DOHH2 (cell line): ENCODE measurements around the gene COA7.
"Not testable (repeated sequence)": the region's sequence is repeated elsewhere in the genome, so short reads cannot be mapped to it uniquely, and the experiment has no call there.

Source experiments
- H3F3A ChIP-seq: fragments of 200-600 bp; sonication (generic), shearing (Covaris generic); 2 replicates; pipeline ENCODE4 v1.6.0; 2016; ENCODE audit warnings: antibody characterized with exemption, mild to moderate bottlenecking; ENCODE audit not compliant: control insufficient read depth, insufficient read depth
- H3K27ac ChIP-seq: fragments of 200-600 bp; sonication (generic); 2 replicates; pipeline ENCODE4 v1.5.1; 2014; ENCODE audit warnings: low read depth, mild to moderate bottlenecking, low read length, moderate library complexity
- H3K27me3 ChIP-seq: fragments of 200-600 bp; sonication (generic); 2 replicates; pipeline ENCODE4 v1.6.1; 2014; ENCODE audit warnings: mild to moderate bottlenecking, low read length, mixed read lengths; ENCODE audit not compliant: control insufficient read depth
- H3K36me3 ChIP-seq: fragments of 200-600 bp; sonication (generic); 2 replicates; pipeline ENCODE4 v1.6.1; 2014; ENCODE audit warnings: mild to moderate bottlenecking, low read length, moderate library complexity, mixed read lengths; ENCODE audit not compliant: control insufficient read depth
- H3K4me1 ChIP-seq: fragments of 200-600 bp; sonication (generic); 2 replicates; pipeline ENCODE4 v1.6.1; 2014; ENCODE audit warnings: mild to moderate bottlenecking, low read length, mixed read lengths; ENCODE audit not compliant: control insufficient read depth
- H3K4me2 ChIP-seq: fragments of 200-600 bp; sonication (generic); 2 replicates; pipeline ENCODE4 v1.6.0; 2014; ENCODE audit warnings: mild to moderate bottlenecking, low read length, moderate library complexity
- H3K4me3 ChIP-seq: fragments of 200-600 bp; sonication (generic); 2 replicates; pipeline ENCODE4 v1.5.1; 2014; ENCODE audit warnings: mild to moderate bottlenecking, low read length, mixed read lengths
- H3K79me2 ChIP-seq: fragments of 200-600 bp; sonication (generic); 2 replicates; pipeline ENCODE4 v1.6.1; 2014; ENCODE audit warnings: mild to moderate bottlenecking, low read length, mixed read lengths; ENCODE audit not compliant: control insufficient read depth
- H3K9me2 ChIP-seq: fragments of 200-600 bp; sonication (generic); replicated peaks from 2 replicates; pipeline ENCODE4 v1.6.1; 2014; ENCODE audit warnings: mild to moderate bottlenecking, low read length, mixed read lengths; ENCODE audit not compliant: control insufficient read depth
- H3K9me3 ChIP-seq: fragments of 200-600 bp; sonication (generic); 2 replicates; pipeline ENCODE4 v1.6.1; 2014; ENCODE audit warnings: antibody characterized with exemption, low read length, mixed read lengths; ENCODE audit not compliant: control insufficient read depth, insufficient read depth
- H4K20me1 ChIP-seq: fragments of 200-600 bp; sonication (generic); 2 replicates; pipeline ENCODE4 v1.6.0; 2014; ENCODE audit warnings: low read depth, mild to moderate bottlenecking, antibody characterized with exemption, low read length, moderate library complexity; ENCODE audit not compliant: control insufficient read depth, insufficient read depth
- CTCF ChIP-seq: fragments of 200-600 bp; sonication (generic); IDR thresholded peaks from one replicate; pipeline ENCODE4 v1.5.1; 2014; ENCODE audit warnings: antibody characterized with exemption, mild to moderate bottlenecking, low read depth, low read length; ENCODE audit not compliant: poor library complexity, severe bottlenecking
- EZH2phosphoT487 ChIP-seq: fragments of 200-600 bp; sonication (generic); IDR thresholded peaks from 2 replicates; pipeline ENCODE4 v1.6.1; 2017; ENCODE audit warnings: borderline replicate concordance, mild to moderate bottlenecking, antibody characterized with exemption, low read length, moderate library complexity, mixed read lengths

COA7 gene

GRCh38 chr1:52738148-52738547 is 40.0 kb upstream of the COA7 start:
- no peaks in the 10 kb centered on the region for H3K9me2 ChIP-seq
- H3K4me3 ChIP-seq, result no peak overlapping the region
- H3K27me3 ChIP-seq, result no peaks in the 10 kb centered on the region
- H3F3A ChIP-seq, result no peaks in the 10 kb centered on the region
- 0 out of 2 replicates have a peak, but pooled peaks cover 3% of the 10 kb centered on the region for H4K20me1 ChIP-seq
- peaks cover 43% of the 10 kb centered on the region for H3K79me2 ChIP-seq
- no peak overlapping the region for H3K27ac ChIP-seq
- H3K4me2 ChIP-seq, result no peak overlapping the region
- H3K9me3 ChIP-seq, result no peaks in the 10 kb centered on the region
- TF ChIP-seq CTCF (no peak), EZH2phosphoT487 (no peak)
- H3K4me1 ChIP-seq, result no peaks in the 10 kb centered on the region
- no peaks in the 10 kb centered on the region for H3K36me3 ChIP-seq

DNA sequence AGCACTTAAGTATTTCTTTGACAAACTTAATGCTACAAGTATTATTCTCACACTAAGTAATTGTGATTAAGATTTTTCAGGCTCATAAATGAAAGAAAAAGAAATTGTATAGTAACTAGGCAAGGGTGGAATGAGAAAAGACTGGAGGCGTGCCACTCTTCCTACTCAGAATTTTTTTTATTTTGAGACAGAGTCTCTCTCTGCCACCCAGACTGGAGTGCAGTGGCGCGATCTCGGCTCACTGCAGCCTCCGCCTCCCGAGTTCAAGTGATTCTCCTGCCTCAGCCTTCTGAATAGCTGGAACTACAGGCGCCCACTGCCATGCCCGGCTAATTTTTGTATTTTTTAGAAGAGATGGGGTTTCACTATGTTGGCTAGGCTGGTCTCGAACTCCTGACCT is 37.2 kb upstream of the COA7 start:
- H3K9me2 ChIP-seq, H3K4me2 ChIP-seq, H3K4me3 ChIP-seq, H3K27ac ChIP-seq, H3F3A ChIP-seq, H3K4me1 ChIP-seq, H3K36me3 ChIP-seq, H3K9me3 ChIP-seq, H4K20me1 ChIP-seq, H3K27me3 ChIP-seq: not testable (repeated sequence)
- H3K79me2 ChIP-seq, result peaks cover 46% of the 10 kb centered on the region

GRCh38 chr1:52733368-52733767 is 35.2 kb upstream of the COA7 start:
- Histone ChIP-seq H3K9me3 (no peaks in the 10 kb centered on the region), H3K4me2 (no peak overlapping the region), H3K36me3 (no peaks in the 10 kb centered on the region), H3K27me3 (no peaks in the 10 kb centered on the region), H4K20me1 (0 out of 2 replicates have a peak, but pooled peaks cover 3% of the 10 kb centered on the region), H3K4me3 (no peak overlapping the region), H3F3A (no peaks in the 10 kb centered on the region), H3K79me2 (peaks cover 52% of the 10 kb centered on the region), H3K9me2 (no peaks in the 10 kb centered on the region), H3K27ac (no peak overlapping the region), H3K4me1 (peaks cover 13% of the 10 kb centered on the region)
- no peak for TF ChIP-seq CTCF
- no peak for TF ChIP-seq EZH2phosphoT487

DNA sequence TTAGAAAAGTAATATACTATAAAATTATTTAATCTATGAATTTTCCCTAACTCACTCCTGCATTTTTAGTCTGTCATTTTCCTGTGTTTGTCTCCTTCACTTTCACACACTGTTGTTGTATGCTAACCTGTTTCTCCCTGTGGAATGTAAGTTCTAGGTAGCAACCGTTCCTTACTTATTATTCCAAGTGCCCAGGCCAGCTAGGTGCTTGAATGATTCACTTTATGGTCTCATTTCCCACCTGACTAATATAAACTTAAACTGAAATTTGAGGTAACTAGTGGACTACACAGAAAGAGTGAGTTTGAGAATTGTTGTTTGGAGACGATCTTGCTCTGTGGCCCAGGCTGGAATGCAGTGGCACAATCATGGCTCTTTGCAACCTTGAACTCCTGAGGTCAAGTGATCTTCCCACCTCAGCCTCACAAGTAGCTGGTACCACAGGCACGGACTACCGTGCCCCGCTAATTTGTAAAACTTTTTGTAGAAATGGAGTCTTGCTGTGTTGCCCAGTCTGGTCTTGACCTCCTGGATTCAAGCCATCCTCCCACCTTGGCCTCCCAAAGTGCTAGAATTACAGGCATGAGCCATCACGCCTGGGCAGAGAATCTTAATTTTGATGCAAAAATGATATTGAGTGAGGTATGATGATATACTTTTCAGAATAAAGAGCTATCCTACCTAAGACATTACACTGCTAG is 30.0 kb upstream of the COA7 start:
- Histone ChIP-seq H3K27ac (no peak overlapping the region), H4K20me1 (no peaks in the 10 kb centered on the region), H3K4me2 (peak overlapping the region; percentile 97), H3K79me2 (peaks cover 48% of the 10 kb centered on the region), H3K9me2 (no peaks in the 10 kb centered on the region), H3K36me3 (no peaks in the 10 kb centered on the region), H3K4me3 (no peak overlapping the region), H3K27me3 (no peaks in the 10 kb centered on the region), H3K9me3 (no peaks in the 10 kb centered on the region), H3F3A (no peaks in the 10 kb centered on the region), H3K4me1 (peaks cover 37% of the 10 kb centered on the region)
- TF ChIP-seq CTCF, result no peak
